GM04503 (cell line): ENCODE results near the gene KIF3B.
"Not testable (repeated sequence)": the region's sequence is repeated elsewhere in the genome, so short reads cannot be mapped to it uniquely, and the experiment has no call there.

ENCODE experiments used
- DNase-seq: peaks from one replicate; pipeline ENCODE4 v3.0.0-alpha.2; 2012; ENCODE audit warnings: low read depth

The KIF3B gene

GRCh38 chr20:32248043-32248442, 29.4 kb upstream of the KIF3B start:
- no peak for DNase-seq

DNA sequence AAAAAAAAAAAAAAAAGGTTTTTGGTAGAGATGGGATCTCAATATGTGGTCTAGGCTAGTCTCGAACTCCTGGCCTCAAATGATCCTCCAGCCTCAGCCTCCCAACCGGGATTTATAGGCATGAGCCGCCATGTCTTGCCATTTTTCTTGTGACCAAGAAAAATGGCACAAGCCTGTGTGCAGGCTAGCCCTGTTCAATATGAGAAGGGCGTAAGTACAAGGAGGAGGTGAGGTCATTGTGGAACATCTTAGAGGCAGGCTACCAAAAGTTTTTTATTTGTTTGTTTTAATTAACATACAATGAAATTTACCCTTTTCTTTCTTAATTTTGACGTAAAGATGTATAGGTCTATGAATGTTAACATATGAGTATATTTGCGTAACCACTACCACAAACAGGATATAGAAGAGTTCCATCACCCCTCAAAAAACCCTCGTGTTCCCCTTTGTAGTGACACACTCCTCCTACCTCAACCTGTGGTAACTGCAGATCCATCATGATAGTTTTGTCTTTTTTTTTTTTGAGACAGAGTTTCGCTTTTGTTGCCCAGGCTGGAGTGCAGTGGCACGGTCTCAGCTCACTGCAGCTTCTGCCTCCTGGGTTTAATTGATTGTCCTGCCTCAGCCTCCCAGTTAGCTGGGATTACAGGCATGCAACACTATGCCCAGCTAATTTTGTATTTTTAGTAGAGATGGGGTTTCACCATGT, 28.3 kb upstream of the KIF3B start:
- DNase-seq, result no peak

- DNase-seq, result no peak
These were observed 26.0 kb upstream of the KIF3B start for GRCh38 chr20:32251470-32251869.

DNA sequence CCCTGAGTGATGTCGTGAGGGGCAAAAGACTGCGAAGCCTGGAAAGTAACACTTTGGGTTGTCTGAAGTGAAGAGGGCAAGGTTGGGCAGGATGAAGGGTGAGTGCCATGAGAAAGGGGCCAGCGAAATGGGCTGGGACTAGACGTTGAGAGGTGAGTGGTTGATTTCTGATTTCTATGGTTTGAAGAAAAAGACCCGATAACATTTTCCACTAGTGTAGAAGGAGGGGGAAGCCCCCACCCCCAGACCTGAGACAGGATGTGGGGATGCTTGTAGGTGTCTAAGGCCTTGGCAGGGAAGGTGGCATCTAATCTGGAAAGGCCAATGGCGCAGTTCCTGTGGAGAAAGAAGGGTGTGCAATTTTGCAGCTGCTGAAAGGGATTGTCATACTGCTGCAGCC, 25.3 kb upstream of the KIF3B start:
- no peak for DNase-seq

GRCh38 chr20:32260973-32261372, 16.5 kb upstream of the KIF3B start:
- not testable (repeated sequence) for DNase-seq

- DNase-seq, result no peak
These were observed 15.8 kb upstream of the KIF3B start for GRCh38 chr20:32261644-32262043.

- no peak for DNase-seq
These were observed 14.0 kb upstream of the KIF3B start for GRCh38 chr20:32263398-32263954.

GRCh38 chr20:32271620-32272019, 5.8 kb upstream of the KIF3B start:
- DNase-seq, result no peak

DNA sequence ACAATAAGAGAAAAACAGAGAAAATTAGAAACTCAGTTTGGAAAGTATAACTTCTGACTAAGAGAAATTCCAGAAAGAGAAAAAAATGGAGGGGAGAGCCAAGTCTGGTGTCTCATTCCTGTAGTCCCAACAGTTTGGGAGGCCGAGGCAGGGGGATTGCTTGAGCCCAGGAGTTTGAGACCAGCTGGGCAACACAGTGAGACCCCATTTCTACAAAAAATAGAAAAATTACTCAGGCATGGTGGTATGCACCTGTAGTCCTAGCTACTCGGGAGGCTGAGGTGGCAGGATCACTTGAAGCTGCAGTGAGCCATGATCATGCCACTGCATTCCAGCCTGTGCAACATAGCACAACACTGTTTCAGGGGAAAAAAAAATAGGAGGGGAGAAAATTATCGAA, 3.1 kb upstream of the KIF3B start:
- no peak for DNase-seq

DNA sequence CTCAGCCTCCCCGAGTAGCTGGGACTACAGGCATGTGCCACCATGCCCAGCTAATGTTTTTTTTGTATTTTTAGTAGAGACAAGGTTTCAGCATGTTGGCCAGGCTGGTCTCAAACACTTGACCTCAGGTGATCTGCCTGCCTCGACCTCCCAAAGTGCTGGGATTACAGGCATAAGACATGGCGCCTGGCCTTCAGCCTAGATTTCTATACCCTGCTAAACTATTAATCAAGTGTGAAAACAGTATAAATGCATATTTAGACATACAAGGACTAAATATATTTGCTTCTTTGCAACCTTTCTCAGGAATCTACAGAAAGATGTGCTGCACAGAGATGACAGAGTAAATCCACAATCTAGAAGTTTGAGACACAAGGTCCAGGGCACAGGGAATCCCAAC, 2.3 kb upstream of the KIF3B start:
- DNase-seq, result not testable (repeated sequence)

- DNase-seq, result no peak
These were observed 770 bp downstream of the KIF3B start for GRCh38 chr20:32278199-32278643.

- no peak for DNase-seq
These were observed 4.3 kb downstream of the KIF3B start for GRCh38 chr20:32281711-32282110.

- no peak for DNase-seq
These were observed 5.0 kb downstream of the KIF3B start for GRCh38 chr20:32282461-32282860.

GRCh38 chr20:32285082-32285620, 7.7 kb downstream of the KIF3B start:
- DNase-seq, result no peak

GRCh38 chr20:32285621-32286371, 8.3 kb downstream of the KIF3B start:
- peak; percentile 27 for DNase-seq

- no peak for DNase-seq
These were observed 9.8 kb downstream of the KIF3B start for GRCh38 chr20:32287231-32287638.

DNA sequence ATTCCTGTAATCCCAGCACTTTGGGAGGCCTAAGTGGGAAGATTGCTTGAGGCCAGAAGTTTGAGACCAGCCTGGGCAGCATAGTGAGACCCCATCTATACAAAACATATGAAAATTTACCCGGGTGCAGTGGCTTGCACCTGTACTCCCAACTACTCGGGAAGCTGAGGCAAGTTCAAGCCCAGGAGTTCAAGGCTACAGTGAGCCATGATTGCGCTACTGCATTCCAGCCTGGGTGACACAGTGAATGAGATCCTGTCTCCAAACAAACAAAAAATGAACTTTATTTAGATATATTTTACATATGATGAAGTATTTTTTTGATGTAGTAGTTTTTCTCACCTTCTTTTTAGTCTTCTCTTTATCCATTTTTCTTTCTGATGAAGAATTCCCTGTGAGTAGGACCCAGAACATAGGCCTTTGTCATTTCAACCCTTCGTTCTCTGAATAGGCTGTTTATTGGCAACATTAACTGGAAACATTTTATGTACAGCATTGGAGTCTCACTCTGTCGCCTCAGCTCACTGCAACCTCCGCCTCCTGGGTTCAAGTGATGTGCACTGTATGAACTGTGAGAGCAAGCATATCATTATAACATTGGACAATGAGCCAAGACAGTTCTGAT, 10.9 kb downstream of the KIF3B start:
- no peak for DNase-seq

DNA sequence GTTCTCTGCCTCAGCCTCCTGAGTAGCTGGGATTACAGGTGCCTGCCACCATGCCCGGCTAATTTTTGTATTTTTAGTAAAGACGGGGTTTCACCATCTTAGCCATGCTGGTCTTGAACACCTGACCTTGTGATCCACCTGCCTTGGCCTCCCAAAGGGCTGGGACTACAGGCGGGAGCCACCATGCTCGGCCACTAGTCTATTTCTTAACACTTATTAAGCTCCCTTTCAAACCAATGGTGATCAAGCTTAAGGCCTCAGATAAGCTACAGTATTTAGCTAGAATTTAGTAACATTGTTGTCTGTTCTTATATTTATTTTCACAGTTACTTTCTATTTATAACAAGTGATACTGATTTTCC, 11.8 kb downstream of the KIF3B start:
- DNase-seq, result not testable (repeated sequence)

DNA sequence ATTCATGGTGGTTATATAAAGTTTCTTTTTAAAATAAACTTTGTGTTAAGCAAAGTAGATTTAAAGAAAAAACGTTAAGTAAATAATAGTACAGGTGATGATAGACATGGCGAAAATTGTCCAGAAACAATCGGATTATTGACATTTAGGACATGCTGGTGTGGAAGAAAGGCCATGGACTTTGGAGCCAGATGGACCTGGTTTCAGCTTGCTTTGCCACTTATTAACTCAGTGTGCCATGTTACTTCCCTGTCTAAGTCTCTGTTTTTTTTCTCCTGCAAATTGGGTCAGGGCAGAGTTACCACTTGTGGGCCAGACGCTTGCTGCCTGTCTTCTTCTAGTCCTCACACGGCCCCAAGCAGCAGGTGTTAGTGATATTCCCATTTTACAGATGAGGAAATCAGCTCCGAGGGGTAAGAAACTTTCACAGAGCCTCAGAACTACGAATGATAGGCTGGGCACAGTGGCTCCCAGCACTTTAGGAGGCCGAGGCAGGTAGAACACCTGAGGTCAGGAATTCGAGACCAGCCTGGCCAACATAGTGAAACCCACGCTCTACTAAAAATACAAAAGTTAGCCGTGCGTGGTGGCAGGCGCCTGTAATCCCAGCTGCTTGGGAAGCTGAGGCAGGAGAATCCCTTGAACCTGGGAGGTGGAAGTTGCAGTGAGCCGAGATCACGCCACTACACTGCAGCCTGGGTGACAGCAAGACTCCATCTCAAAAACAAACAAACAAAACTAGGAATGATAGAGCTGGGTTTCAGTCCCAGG, 12.4 kb downstream of the KIF3B start:
- no peak for DNase-seq

- no peak for DNase-seq
These were observed 13.7 kb downstream of the KIF3B start for GRCh38 chr20:32291166-32291565.

DNA sequence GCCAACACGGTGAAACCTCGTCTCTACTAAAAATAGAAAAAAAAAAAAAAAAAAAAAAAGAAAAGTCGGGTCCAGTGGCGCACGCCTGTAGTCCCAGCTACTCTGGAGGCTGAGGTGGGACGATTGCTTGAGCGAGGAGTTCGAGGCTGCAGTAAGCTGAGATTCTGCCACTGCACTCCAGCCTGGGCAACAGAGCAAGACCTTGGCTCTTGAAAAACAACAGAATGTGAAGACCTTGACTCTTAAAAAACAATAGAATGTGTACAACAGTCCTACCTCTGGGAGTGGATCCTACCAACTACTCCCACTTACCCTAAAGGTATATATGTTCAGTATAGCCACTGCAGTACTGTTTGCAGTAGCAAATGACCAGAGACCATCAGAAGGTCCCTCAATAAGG, 15.1 kb downstream of the KIF3B start:
- no peak for DNase-seq

DNA sequence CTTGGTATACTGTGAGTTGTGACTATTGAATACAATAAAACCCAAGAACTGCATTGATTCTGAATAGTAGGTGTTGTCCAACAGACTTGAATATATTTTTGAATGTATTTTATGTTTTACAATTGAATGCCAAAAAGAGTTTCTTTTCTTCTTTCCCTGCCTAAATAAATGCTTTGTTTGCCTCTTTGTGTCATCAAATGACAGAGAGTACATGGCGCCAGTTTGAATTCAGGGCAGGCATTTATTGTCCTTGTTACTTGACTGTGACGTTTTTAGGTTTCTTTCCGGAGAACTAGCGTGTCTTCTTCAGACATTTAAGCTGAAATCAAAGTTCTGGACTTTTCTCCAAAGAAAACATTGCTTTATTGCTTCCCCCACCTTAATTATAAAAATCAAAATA, 16.6 kb downstream of the KIF3B start:
- no peak for DNase-seq
